Erythroblast (primary cell): ENCODE measurements around the gene RWDD1.

Source experiments
- GATA1 ChIP-seq: IDR thresholded peaks from 2 replicates; pipeline ENCODE4 v1.6.1; 2011; ENCODE audit warnings: low read depth, mild to moderate bottlenecking, control low read depth, low read length, moderate library complexity
- POLR2A ChIP-seq: IDR thresholded peaks from 2 replicates; pipeline ENCODE4 v1.6.1; 2011; ENCODE audit warnings: mild to moderate bottlenecking, low read length

GRCh38 chr6:116536216-116536621 lies 35.1 kb upstream of the RWDD1 start:
- TF ChIP-seq POLR2A (no peak), GATA1 (no peak)
